Right lobe of liver (tissue), 4 donors: Measurements from ENCODE around the gene CAPN10.

ENCODE experiments used
- POLR2A ChIP-seq: fragments of 450-650 bp; IDR thresholded peaks from one replicate; pipeline ENCODE4 v1.6.1; 2017; ENCODE audit warnings: antibody characterized with exemption, mild to moderate bottlenecking
- TF ChIP-seq, protein P1 (sequence below), 4 donors: fragments of 200-600 bp in 3 of 4; fragments of 450-650 bp in 1 of 4; IDR thresholded peaks; one replicate each; pipeline versions ENCODE4 v1.5.1 to v1.8.0; 2016 to 2022; ENCODE audit warnings: antibody characterized with exemption in 4 of 4, mild to moderate bottlenecking in 2 of 4
- donor health status: DM: no; HTN: no; CAD: no.
- donor health status: DM: no; HTN: no; CAD: no.
- donor health status: DM: no; HTN: yes; CAD: no.

- no peak for TF ChIP-seq POLR2A
- TF ChIP-seq, protein P1, sequence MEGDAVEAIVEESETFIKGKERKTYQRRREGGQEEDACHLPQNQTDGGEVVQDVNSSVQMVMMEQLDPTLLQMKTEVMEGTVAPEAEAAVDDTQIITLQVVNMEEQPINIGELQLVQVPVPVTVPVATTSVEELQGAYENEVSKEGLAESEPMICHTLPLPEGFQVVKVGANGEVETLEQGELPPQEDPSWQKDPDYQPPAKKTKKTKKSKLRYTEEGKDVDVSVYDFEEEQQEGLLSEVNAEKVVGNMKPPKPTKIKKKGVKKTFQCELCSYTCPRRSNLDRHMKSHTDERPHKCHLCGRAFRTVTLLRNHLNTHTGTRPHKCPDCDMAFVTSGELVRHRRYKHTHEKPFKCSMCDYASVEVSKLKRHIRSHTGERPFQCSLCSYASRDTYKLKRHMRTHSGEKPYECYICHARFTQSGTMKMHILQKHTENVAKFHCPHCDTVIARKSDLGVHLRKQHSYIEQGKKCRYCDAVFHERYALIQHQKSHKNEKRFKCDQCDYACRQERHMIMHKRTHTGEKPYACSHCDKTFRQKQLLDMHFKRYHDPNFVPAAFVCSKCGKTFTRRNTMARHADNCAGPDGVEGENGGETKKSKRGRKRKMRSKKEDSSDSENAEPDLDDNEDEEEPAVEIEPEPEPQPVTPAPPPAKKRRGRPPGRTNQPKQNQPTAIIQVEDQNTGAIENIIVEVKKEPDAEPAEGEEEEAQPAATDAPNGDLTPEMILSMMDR (IDR thresholded peaks at IDR 0.05), result no peak
Measured at GRCh38 chr2:240553956-240554480, 32.5 kb upstream of the CAPN10 start.
